MM.1S (cell line): ENCODE data around the gene KRT8.

Experiments used
- DNase-seq: peaks from one replicate; pipeline ENCODE4 v3.0.0-alpha.2; 2015
- H2AFZ ChIP-seq: fragments of 300-600 bp; sonication (generic); 2 replicates; pipeline ENCODE4 v1.6.0; 2016; ENCODE audit warnings: antibody characterized with exemption, low read length
- H3F3A ChIP-seq: fragments of 300-600 bp; sonication (generic); 2 replicates; pipeline ENCODE4 v1.6.1; 2016; ENCODE audit warnings: mild to moderate bottlenecking, antibody characterized with exemption, low read length, moderate library complexity, mixed read lengths; ENCODE audit not compliant: insufficient read depth
- H3K27ac ChIP-seq: fragments of 300-600 bp; sonication (generic); 2 replicates; pipeline ENCODE4 v1.5.1; 2016; ENCODE audit warnings: mild to moderate bottlenecking, low read length
- H3K27me3 ChIP-seq: fragments of 300-600 bp; sonication (generic); replicated peaks from 2 replicates; pipeline ENCODE4 v1.6.0; 2016; ENCODE audit warnings: low read length; ENCODE audit not compliant: insufficient read depth
- H3K36me3 ChIP-seq: fragments of 300-600 bp; sonication (generic); replicated peaks from 2 replicates; pipeline ENCODE4 v1.6.1; 2016; ENCODE audit warnings: mild to moderate bottlenecking, low read length, mixed read lengths; ENCODE audit not compliant: insufficient read depth
- H3K4me1 ChIP-seq: fragments of 300-600 bp; sonication (generic); 2 replicates; pipeline ENCODE4 v1.6.1; 2016; ENCODE audit warnings: low read length, mixed read lengths
- H3K4me2 ChIP-seq: fragments of 300-600 bp; sonication (generic); 2 replicates; pipeline ENCODE4 v1.6.0; 2016; ENCODE audit warnings: low read depth, low read length
- H3K4me3 ChIP-seq: fragments of 300-600 bp; sonication (generic); 2 replicates; pipeline ENCODE4 v1.5.1; 2016; ENCODE audit warnings: low read length, mixed read lengths
- H3K79me2 ChIP-seq: fragments of 300-600 bp; sonication (generic); 2 replicates; pipeline ENCODE4 v1.6.1; 2016; ENCODE audit warnings: mixed run types, low read length, mixed read lengths
- H3K9ac ChIP-seq: fragments of 300-600 bp; sonication (generic); 2 replicates; pipeline ENCODE4 v1.6.1; 2016; ENCODE audit warnings: low read length, mixed read lengths
- H3K9me2 ChIP-seq: fragments of 300-600 bp; sonication (generic); replicated peaks from 2 replicates; pipeline ENCODE4 v1.6.1; 2016; ENCODE audit warnings: mild to moderate bottlenecking, low read length, mixed read lengths; ENCODE audit not compliant: insufficient read depth
- H3K9me3 ChIP-seq: fragments of 300-600 bp; sonication (generic); replicated peaks from 2 replicates; pipeline ENCODE4 v1.6.1; 2016; ENCODE audit warnings: mild to moderate bottlenecking, low read length, mixed read lengths; ENCODE audit not compliant: insufficient read depth
- H4K20me1 ChIP-seq: fragments of 300-600 bp; sonication (generic); 2 replicates; pipeline ENCODE4 v1.6.1; 2016; ENCODE audit warnings: mild to moderate bottlenecking, low read length, moderate library complexity, mixed read lengths; ENCODE audit not compliant: insufficient read depth
- CTCF ChIP-seq: fragments of 300-600 bp; sonication (generic); IDR thresholded peaks from 2 replicates; pipeline ENCODE4 v1.5.1; 2016; ENCODE audit warnings: antibody characterized with exemption, low read length, mixed read lengths
- EZH2 ChIP-seq: fragments of 300-600 bp; sonication (generic); optimal IDR thresholded peaks from 2 replicates; pipeline ENCODE3; 2017; ENCODE audit warnings: low read depth, mild to moderate bottlenecking, antibody characterized with exemption, low read length, mixed read lengths
- EZH2phosphoT487 ChIP-seq: fragments of 300-600 bp; sonication (generic); IDR thresholded peaks from 2 replicates; pipeline ENCODE4 v1.6.1; 2018; ENCODE audit warnings: antibody characterized with exemption, low read length

Gene KRT8

GRCh38 chr12:52903285-52903854, 1.5 kb downstream of the KRT8 start:
- Histone ChIP-seq H3K9ac (no peak overlapping the region), H3K9me2 (no peaks in the 10 kb centered on the region), H3K4me1 (no peaks in the 10 kb centered on the region), H4K20me1 (no peaks in the 10 kb centered on the region), H3K4me2 (no peak overlapping the region), H3K9me3 (no peaks in the 10 kb centered on the region), H3K36me3 (no peaks in the 10 kb centered on the region), H3K27me3 (peaks cover 19% of the 10 kb centered on the region), H3K79me2 (no peaks in the 10 kb centered on the region), H3K27ac (no peak overlapping the region), H2AFZ (no peak overlapping the region), H3K4me3 (no peak overlapping the region), H3F3A (no peaks in the 10 kb centered on the region)
- TF ChIP-seq EZH2, result no peak
- no peak for TF ChIP-seq CTCF
- no peak for TF ChIP-seq EZH2phosphoT487
- DNase-seq, result no peak

GRCh38 chr12:52901715-52902541, 2.9 kb downstream of the KRT8 start:
- Histone ChIP-seq H4K20me1 (no peaks in the 10 kb centered on the region), H3K4me1 (no peaks in the 10 kb centered on the region), H3K4me2 (no peak overlapping the region), H3F3A (no peaks in the 10 kb centered on the region), H3K27me3 (peaks cover 19% of the 10 kb centered on the region), H3K79me2 (no peaks in the 10 kb centered on the region), H3K36me3 (no peaks in the 10 kb centered on the region), H3K27ac (no peak overlapping the region), H2AFZ (no peak overlapping the region), H3K9me3 (no peaks in the 10 kb centered on the region), H3K9me2 (no peaks in the 10 kb centered on the region), H3K9ac (no peak overlapping the region), H3K4me3 (no peak overlapping the region)
- DNase-seq, result no peak
- TF ChIP-seq EZH2, result no peak
- TF ChIP-seq CTCF, result no peak
- no peak for TF ChIP-seq EZH2phosphoT487

- peaks cover 25% of the 10 kb centered on the region for H3K27me3 ChIP-seq
- no peak for DNase-seq
- no peaks in the 10 kb centered on the region for H3K79me2 ChIP-seq
- no peak overlapping the region for H3K4me2 ChIP-seq
- no peak overlapping the region for H3K4me3 ChIP-seq
- no peaks in the 10 kb centered on the region for H3F3A ChIP-seq
- no peaks in the 10 kb centered on the region for H3K36me3 ChIP-seq
- no peaks in the 10 kb centered on the region for H3K9me2 ChIP-seq
- no peak overlapping the region for H2AFZ ChIP-seq
- H3K9ac ChIP-seq, result no peak overlapping the region
- H3K9me3 ChIP-seq, result no peaks in the 10 kb centered on the region
- no peaks in the 10 kb centered on the region for H4K20me1 ChIP-seq
- H3K27ac ChIP-seq, result no peak overlapping the region
- no peaks in the 10 kb centered on the region for H3K4me1 ChIP-seq
- no peak for TF ChIP-seq CTCF
- no peak for TF ChIP-seq EZH2phosphoT487
- TF ChIP-seq EZH2, result no peak
Measured at GRCh38 chr12:52900896-52901714, 3.8 kb downstream of the KRT8 start.
